Smooth muscle cell (in vitro differentiated cells): ENCODE measurements around the gene ACOXL. TPM values are rescaled to one million over a fixed set of nuclear protein-coding genes. Genes with fewer than 3 reads are reported as not detected.

Experiments
- DNase-seq: peaks from one replicate; lab custom pipeline; 2025; ENCODE audit not compliant: unreplicated experiment; lab: John Stamatoyannopoulos, UW
- H2AFZ ChIP-seq: fragments of 200-600 bp; sonication (generic); 2 replicates; pipeline ENCODE4 v1.6.0; 2016; ENCODE audit warnings: antibody characterized with exemption, low read depth, mild to moderate bottlenecking
- H3F3A ChIP-seq: fragments of 200-600 bp; sonication (generic); 2 replicates; pipeline ENCODE4 v1.6.0; 2017; ENCODE audit warnings: antibody characterized with exemption, low read depth
- H3K27ac ChIP-seq: fragments of 200-600 bp; sonication (generic); 2 replicates; pipeline ENCODE4 v1.5.1; 2016; ENCODE audit warnings: low read depth, mild to moderate bottlenecking
- H3K27me3 ChIP-seq: fragments of 200-600 bp; sonication (generic); 2 replicates; pipeline ENCODE4 v1.6.1; 2016; ENCODE audit warnings: low read depth, mild to moderate bottlenecking
- H3K36me3 ChIP-seq: fragments of 200-600 bp; sonication (generic); 2 replicates; pipeline ENCODE4 v1.5.1; 2016; ENCODE audit warnings: low read depth
- H3K4me1 ChIP-seq: fragments of 200-600 bp; sonication (generic); 2 replicates; pipeline ENCODE4 v1.5.1; 2016; ENCODE audit warnings: low read depth
- H3K4me2 ChIP-seq: fragments of 200-600 bp; sonication (generic); 2 replicates; pipeline ENCODE4 v1.6.0; 2016; ENCODE audit warnings: mild to moderate bottlenecking
- H3K4me3 ChIP-seq: fragments of 200-600 bp; sonication (generic); 2 replicates; pipeline ENCODE4 v1.5.1; 2016; ENCODE audit warnings: mild to moderate bottlenecking
- H3K79me2 ChIP-seq: fragments of 200-600 bp; sonication (generic); 2 replicates; pipeline ENCODE4 v1.6.0; 2016; ENCODE audit warnings: low read depth, mild to moderate bottlenecking
- H3K9ac ChIP-seq: fragments of 200-600 bp; sonication (generic); 2 replicates; pipeline ENCODE4 v1.6.0; 2016; ENCODE audit warnings: low read depth
- H3K9me3 ChIP-seq: fragments of 200-600 bp; sonication (generic); replicated peaks from 2 replicates; pipeline ENCODE4 v1.5.1; 2016; ENCODE audit warnings: low read depth
- H4K20me1 ChIP-seq: fragments of 200-600 bp; sonication (generic); 2 replicates; pipeline ENCODE4 v1.6.0; 2016; ENCODE audit warnings: low read depth
- WGBS: methylation state at CpG from one replicate; pipeline ENCODE4 v1.1.7; 2016; ENCODE audit warnings: low lambda C conversion rate; 5-methylcytosine and 5-hydroxymethylcytosine counted together
- polyA plus RNA-seq: library from polyadenylated mRNA; unstranded; fragments of >200 nt; fragmentation: Nextera tagmentation; extraction: Ambion mirVana; gene quantifications from 2 replicates; pipeline ENCODE4 v1.2.1, GENCODE V29; 2016
- total RNA-seq: library from RNA; depleted of rRNA; stranded (reverse); fragments of >200 nt; gene quantifications from 2 replicates; pipeline ENCODE4 v1.2.3, GENCODE V29; 2014
- TF ChIP-seq, protein P1 (sequence below): fragments of 200-600 bp; sonication (generic); IDR thresholded peaks from 2 replicates; pipeline ENCODE4 v1.5.1; 2017; ENCODE audit warnings: borderline replicate concordance, mild to moderate bottlenecking, antibody characterized with exemption; ENCODE audit not compliant: insufficient read depth, poor library complexity, severe bottlenecking

ACOXL gene
- total and polyA plus RNA-seq, 2 experiments from 2014 or later = not detected

DNA sequence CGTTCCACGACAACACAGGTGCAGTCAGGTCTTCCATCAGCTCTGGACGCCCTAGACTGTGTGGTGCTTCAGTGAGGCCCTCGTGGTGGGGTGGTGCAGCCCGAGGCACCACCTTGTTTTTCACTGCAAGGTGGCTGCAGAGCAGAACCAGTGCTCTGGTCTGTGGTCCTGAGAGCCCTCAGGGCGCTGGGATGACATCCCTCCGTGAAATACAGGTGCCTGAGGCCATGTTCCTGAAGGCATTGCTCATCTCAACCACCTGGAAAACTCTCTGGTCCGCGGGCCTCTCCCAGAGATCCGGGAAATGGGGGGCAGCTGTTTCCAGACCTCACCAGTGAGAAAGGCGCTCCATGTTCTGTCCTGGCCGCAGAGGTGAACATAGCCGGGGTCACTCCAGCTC is 119.2 kb downstream of the ACOXL start:
- 91% methylated on average over 13 of the region's 13 CpGs for WGBS
- Histone ChIP-seq H3F3A (no peaks in the 10 kb centered on the region), H3K9me3 (no peaks in the 10 kb centered on the region), H3K36me3 (no peaks in the 10 kb centered on the region), H3K9ac (no peak overlapping the region), H3K27ac (no peak overlapping the region), H3K4me1 (no peaks in the 10 kb centered on the region), H2AFZ (no peak overlapping the region), H3K4me3 (no peak overlapping the region), H3K79me2 (no peaks in the 10 kb centered on the region), H4K20me1 (no peaks in the 10 kb centered on the region), H3K27me3 (no peaks in the 10 kb centered on the region), H3K4me2 (no peak overlapping the region)
- DNase-seq = no peak
- TF ChIP-seq, protein P1, sequence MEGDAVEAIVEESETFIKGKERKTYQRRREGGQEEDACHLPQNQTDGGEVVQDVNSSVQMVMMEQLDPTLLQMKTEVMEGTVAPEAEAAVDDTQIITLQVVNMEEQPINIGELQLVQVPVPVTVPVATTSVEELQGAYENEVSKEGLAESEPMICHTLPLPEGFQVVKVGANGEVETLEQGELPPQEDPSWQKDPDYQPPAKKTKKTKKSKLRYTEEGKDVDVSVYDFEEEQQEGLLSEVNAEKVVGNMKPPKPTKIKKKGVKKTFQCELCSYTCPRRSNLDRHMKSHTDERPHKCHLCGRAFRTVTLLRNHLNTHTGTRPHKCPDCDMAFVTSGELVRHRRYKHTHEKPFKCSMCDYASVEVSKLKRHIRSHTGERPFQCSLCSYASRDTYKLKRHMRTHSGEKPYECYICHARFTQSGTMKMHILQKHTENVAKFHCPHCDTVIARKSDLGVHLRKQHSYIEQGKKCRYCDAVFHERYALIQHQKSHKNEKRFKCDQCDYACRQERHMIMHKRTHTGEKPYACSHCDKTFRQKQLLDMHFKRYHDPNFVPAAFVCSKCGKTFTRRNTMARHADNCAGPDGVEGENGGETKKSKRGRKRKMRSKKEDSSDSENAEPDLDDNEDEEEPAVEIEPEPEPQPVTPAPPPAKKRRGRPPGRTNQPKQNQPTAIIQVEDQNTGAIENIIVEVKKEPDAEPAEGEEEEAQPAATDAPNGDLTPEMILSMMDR = no peak

DNA sequence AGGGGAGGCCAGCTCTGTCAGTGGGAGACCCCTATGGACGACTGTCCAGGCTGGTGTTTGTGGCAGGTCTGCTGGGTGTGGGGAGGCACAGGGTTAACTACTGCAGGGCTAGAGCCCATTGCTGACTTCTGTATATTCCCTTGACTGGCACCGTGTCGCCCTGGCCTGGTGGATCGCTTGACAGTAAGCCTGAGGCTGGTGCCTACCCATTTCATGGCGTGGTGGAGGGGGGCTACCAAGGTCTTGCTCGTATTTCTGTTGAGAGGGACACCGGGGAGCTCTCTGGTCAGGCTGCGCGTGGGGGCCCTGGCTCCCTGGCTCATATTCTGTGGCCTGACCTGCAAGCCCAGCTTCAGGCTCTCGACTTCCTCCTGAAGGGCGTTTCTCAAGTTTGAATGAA is 119.7 kb downstream of the ACOXL start:
- TF ChIP-seq, protein P1 = no peak
- no peak overlapping the region for H3K4me2 ChIP-seq
- WGBS = 78% methylated on average over 11 of the region's 11 CpGs
- H3K9ac ChIP-seq = no peak overlapping the region
- no peaks in the 10 kb centered on the region for H4K20me1 ChIP-seq
- no peaks in the 10 kb centered on the region for H3K27me3 ChIP-seq
- no peaks in the 10 kb centered on the region for H3K9me3 ChIP-seq
- H3K4me3 ChIP-seq = no peak overlapping the region
- H2AFZ ChIP-seq = no peak overlapping the region
- no peaks in the 10 kb centered on the region for H3K36me3 ChIP-seq
- H3F3A ChIP-seq = no peaks in the 10 kb centered on the region
- H3K4me1 ChIP-seq = no peaks in the 10 kb centered on the region
- no peaks in the 10 kb centered on the region for H3K79me2 ChIP-seq
- no peak for DNase-seq
- no peak overlapping the region for H3K27ac ChIP-seq

DNA sequence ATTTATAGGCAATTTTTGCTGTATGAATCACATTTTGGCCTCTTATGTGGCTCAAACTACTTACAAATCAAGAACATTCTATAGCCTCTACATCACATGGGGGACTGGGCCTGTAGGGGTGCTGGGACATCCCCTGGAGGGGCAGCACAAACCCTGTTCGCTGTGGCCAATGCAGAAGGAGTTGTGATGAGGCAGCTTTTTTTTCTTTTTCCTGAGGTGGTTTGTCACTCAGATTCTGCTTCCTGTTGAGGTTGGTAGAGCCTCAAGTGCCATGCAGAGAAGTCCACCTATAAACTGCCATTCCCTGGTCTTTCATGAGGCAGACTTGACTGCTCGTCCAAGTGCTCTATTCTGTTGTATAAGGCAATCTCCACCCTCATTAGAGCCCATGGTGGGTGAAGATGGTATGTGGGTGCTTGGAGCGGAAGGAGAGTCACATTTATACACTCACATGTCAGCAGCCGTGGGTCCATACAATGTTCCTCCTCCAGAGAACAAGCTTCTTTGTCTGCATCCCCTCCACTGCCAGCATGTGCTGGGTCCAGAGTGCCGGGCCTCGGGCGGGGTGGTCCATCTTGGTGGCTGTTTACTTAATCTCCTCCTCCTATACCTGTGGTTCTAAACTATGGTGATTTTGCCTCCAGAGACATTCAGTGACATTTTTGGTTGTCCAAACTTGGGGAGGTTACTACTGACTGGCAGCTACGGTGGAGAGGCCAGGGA is 120.3 kb downstream of the ACOXL start:
- Histone ChIP-seq H3K27me3 (no peaks in the 10 kb centered on the region), H3K79me2 (no peaks in the 10 kb centered on the region), H3K4me3 (no peak overlapping the region), H3K4me2 (no peak overlapping the region), H3K9me3 (no peaks in the 10 kb centered on the region), H2AFZ (no peak overlapping the region), H3K9ac (no peak overlapping the region), H4K20me1 (no peaks in the 10 kb centered on the region), H3K4me1 (no peaks in the 10 kb centered on the region), H3K36me3 (no peaks in the 10 kb centered on the region), H3F3A (no peaks in the 10 kb centered on the region), H3K27ac (no peak overlapping the region)
- TF ChIP-seq, protein P1 = no peak
- DNase-seq = no peak
- WGBS = 94% methylated on average over 8 of the region's 8 CpGs

DNA sequence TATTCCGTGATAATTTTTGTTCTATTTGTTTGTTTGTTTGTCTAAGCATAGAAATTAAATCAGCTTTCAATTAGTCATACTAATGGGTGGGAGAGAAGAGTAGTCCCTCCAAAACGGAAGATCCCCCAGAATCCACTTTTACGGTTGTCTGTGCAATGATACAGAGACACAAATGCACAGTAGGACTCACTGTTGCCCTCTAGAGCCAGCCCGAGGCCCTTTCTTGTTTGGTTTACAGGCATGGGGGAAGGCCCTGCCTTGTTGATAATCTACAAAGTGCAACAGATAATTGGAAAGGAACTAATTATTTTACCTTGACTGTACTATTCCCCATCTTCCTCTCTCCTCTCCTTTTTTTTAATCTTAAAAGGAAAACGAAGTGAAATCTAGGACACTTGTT is 121.1 kb downstream of the ACOXL start:
- DNase-seq = no peak

More for the DNA sequence above, 121.1 kb downstream of the ACOXL start:
- no peaks in the 10 kb centered on the region for H3F3A ChIP-seq
- TF ChIP-seq, protein P1 = peak; percentile 37
- no peak overlapping the region for H3K4me3 ChIP-seq
- H3K4me2 ChIP-seq = no peak overlapping the region
- H2AFZ ChIP-seq = no peak overlapping the region
- no peak overlapping the region for H3K27ac ChIP-seq
- peaks cover 7% of the 10 kb centered on the region for H3K27me3 ChIP-seq
- H3K9ac ChIP-seq = no peak overlapping the region
- no peaks in the 10 kb centered on the region for H3K4me1 ChIP-seq
- H4K20me1 ChIP-seq = no peaks in the 10 kb centered on the region
- H3K36me3 ChIP-seq = no peaks in the 10 kb centered on the region
- H3K79me2 ChIP-seq = no peaks in the 10 kb centered on the region
- 32% methylated on average over 5 of the region's 5 CpGs for WGBS
- H3K9me3 ChIP-seq = no peaks in the 10 kb centered on the region
